SK-N-SH (cell line): ENCODE data around the gene TSPAN32. TPM values are rescaled to one million over a fixed set of nuclear protein-coding genes. Genes with fewer than 3 reads are reported as not detected.
"Not testable (repeated sequence)": the region's sequence is repeated elsewhere in the genome, so short reads cannot be mapped to it uniquely, and the experiment has no call there.

Experiments used
- CTCF ChIA-PET: fragments of 300-600, 350-600 bp; formaldehyde crosslinking; extraction: SDS; loops from one replicate; lab custom pipeline; 2021; lab: Yijun Ruan, JAX
- POLR2A ChIA-PET: fragments of 350-600 bp; sonication (Branson Sonifier 250); formaldehyde crosslinking; extraction: SDS; loops from one replicate; lab custom pipeline; 2020; ENCODE audit warnings: antibody characterized with exemption, inconsistent platforms; lab: Yijun Ruan, JAX
- DNase-seq: peaks from one replicate; pipeline ENCODE4 v3.0.0; 2012
- H2AFZ ChIP-seq: fragments of 200-600 bp; sonication (generic); 2 replicates; pipeline ENCODE4 v1.8.1; 2016; ENCODE audit warnings: antibody characterized with exemption, mild to moderate bottlenecking, low read depth
- H3F3A ChIP-seq: fragments of 200-600 bp; sonication (generic); replicated peaks from 2 replicates; pipeline ENCODE3; 2016; ENCODE audit warnings: antibody characterized with exemption, mild to moderate bottlenecking; ENCODE audit not compliant: insufficient read depth
- H3K27ac ChIP-seq, 2 experiments: fragments of 200-500 bp in 1 of 2; fragments of 200-600 bp in 1 of 2; sonication (Bioruptor generic) in 1 of 2; sonication (generic), shearing (Covaris generic) in 1 of 2; 2 replicates each; pipeline versions ENCODE4 v1.5.1 to v1.6.1; 2014 to 2016; ENCODE audit warnings: low read depth in 2 of 2, inconsistent platforms in 1 of 2, low read length in 1 of 2, mild to moderate bottlenecking in 1 of 2, mixed read lengths in 1 of 2
- H3K27me3 ChIP-seq: fragments of 200-600 bp; sonication (generic), shearing (Covaris generic); 2 replicates; pipeline ENCODE4 v1.6.1; 2016; ENCODE audit warnings: mixed run types; ENCODE audit not compliant: insufficient read depth
- H3K36me3 ChIP-seq, 2 experiments: fragments of 200-500 bp in 1 of 2; fragments of 200-600 bp in 1 of 2; sonication (Bioruptor generic) in 1 of 2; sonication (generic) in 1 of 2; replicated peaks in 1 of 2; 2 replicates each; pipeline versions ENCODE3 to v1.5.1; 2014 to 2016; ENCODE audit warnings: low read length in 1 of 2, mild to moderate bottlenecking in 1 of 2; ENCODE audit not compliant: insufficient read depth in 2 of 2, control insufficient read depth in 1 of 2
- H3K4me1 ChIP-seq, 2 experiments: fragments of 200-500 bp in 1 of 2; fragments of 200-600 bp in 1 of 2; sonication (Bioruptor generic) in 1 of 2; sonication (generic), shearing (Covaris generic) in 1 of 2; 2 replicates each; pipeline versions ENCODE4 v1.5.1 to v1.6.1; 2014 to 2016; ENCODE audit warnings: low read depth in 1 of 2, low read length in 1 of 2, mixed run types in 1 of 2; ENCODE audit not compliant: insufficient read depth in 2 of 2, control insufficient read depth in 1 of 2
- H3K4me2 ChIP-seq: fragments of 200-600 bp; sonication (generic), shearing (Covaris generic); 2 replicates; pipeline ENCODE4 v1.6.1; 2017; ENCODE audit warnings: mixed run types
- H3K4me3 ChIP-seq, 2 experiments: fragments of 200-500 bp in 1 of 2; fragments of 200-600 bp in 1 of 2; sonication (Bioruptor generic) in 1 of 2; sonication (generic), shearing (Covaris generic) in 1 of 2; 2 replicates each; pipeline versions ENCODE4 v1.5.1 to v1.8.1; 2014 to 2016; ENCODE audit warnings: low read depth in 2 of 2, inconsistent platforms in 1 of 2, low read length in 1 of 2, mild to moderate bottlenecking in 1 of 2, mixed read lengths in 1 of 2, moderate library complexity in 1 of 2
- H3K79me2 ChIP-seq: fragments of 200-600 bp; sonication (generic); 2 replicates; pipeline ENCODE4 v1.8.1; 2017; ENCODE audit warnings: mild to moderate bottlenecking; ENCODE audit not compliant: insufficient read depth
- H3K9ac ChIP-seq: fragments of 200-600 bp; sonication (generic); 2 replicates; pipeline ENCODE4 v1.6.1; 2017; ENCODE audit warnings: mixed run types
- H3K9me2 ChIP-seq: fragments of 200-600 bp; sonication (generic); 2 replicates; pipeline ENCODE4 v1.6.1; 2017; ENCODE audit warnings: mixed run types
- H3K9me3 ChIP-seq: fragments of 200-600 bp; sonication (generic); 2 replicates; pipeline ENCODE4 v1.6.1; 2017; ENCODE audit warnings: mixed run types, mild to moderate bottlenecking, moderate library complexity
- H4K20me1 ChIP-seq: fragments of 200-600 bp; sonication (generic); 2 replicates; pipeline ENCODE4 v1.6.1; 2017; ENCODE audit warnings: mild to moderate bottlenecking, mixed run types; ENCODE audit not compliant: insufficient read depth
- CHD2 ChIP-seq: fragments of 150-350 bp; IDR thresholded peaks from 2 replicates; pipeline ENCODE4 v1.6.1; 2018; ENCODE audit warnings: low read length; ENCODE audit not compliant: partially characterized antibody
- ELF1 ChIP-seq: IDR thresholded peaks from 2 replicates; pipeline ENCODE4 v1.4.0; 2012
- EP300 ChIP-seq, 2 experiments: IDR thresholded peaks; 2 replicates each; pipeline versions ENCODE4 v1.4.0 to v1.6.1; 2012; ENCODE audit warnings: borderline replicate concordance in 1 of 2, low read depth in 1 of 2, low read length in 1 of 2
- EZH2phosphoT487 ChIP-seq: fragments of 200-600 bp; sonication (generic); IDR thresholded peaks from 2 replicates; pipeline ENCODE4 v1.6.1; 2017; ENCODE audit warnings: low read depth, mixed run types, mild to moderate bottlenecking, antibody characterized with exemption, moderate library complexity, borderline replicate concordance
- FOXM1 ChIP-seq: IDR thresholded peaks from 2 replicates; pipeline ENCODE4 v1.4.0; 2012; ENCODE audit warnings: low read depth, mild to moderate bottlenecking
- GABPA ChIP-seq: IDR thresholded peaks from 2 replicates; pipeline ENCODE4 v1.4.0; 2012; ENCODE audit warnings: low read depth, mild to moderate bottlenecking
- JUND ChIP-seq: IDR thresholded peaks from 2 replicates; pipeline ENCODE4 v1.4.0; 2012
- MEF2A ChIP-seq: IDR thresholded peaks from 2 replicates; pipeline ENCODE4 v1.4.0; 2012; ENCODE audit warnings: low read depth, borderline replicate concordance
- NRF1 ChIP-seq: IDR thresholded peaks from 2 replicates; pipeline ENCODE4 v1.6.1; 2012; ENCODE audit warnings: low read depth, mild to moderate bottlenecking, low read length
- POLR2AphosphoS5 ChIP-seq: IDR thresholded peaks from 2 replicates; pipeline ENCODE4 v1.6.1; 2012; ENCODE audit warnings: low read depth, low read length
- RXRA ChIP-seq: IDR thresholded peaks from 2 replicates; pipeline ENCODE4 v1.4.0; 2012; ENCODE audit warnings: low read depth, mild to moderate bottlenecking, borderline replicate concordance
- SIN3A ChIP-seq: IDR thresholded peaks from 2 replicates; pipeline ENCODE4 v1.6.1; 2012; ENCODE audit warnings: low read depth, mild to moderate bottlenecking, low read length, moderate library complexity, borderline replicate concordance
- YY1 ChIP-seq: IDR thresholded peaks from 2 replicates; pipeline ENCODE4 v1.4.0; 2012; ENCODE audit warnings: low read depth, mild to moderate bottlenecking
- WGBS: methylation state at CpG from one replicate; pipeline ENCODE4 v1.1.6; 2017; ENCODE audit warnings: low lambda C conversion rate; 5-methylcytosine and 5-hydroxymethylcytosine counted together
- polyA plus RNA-seq, 3 experiments: library from polyadenylated mRNA; depleted of rRNA; stranded (reverse); fragments of >200 nt; gene quantifications; 2 replicates each; pipeline ENCODE4 v1.2.3, GENCODE V29; 2012
- TF ChIP-seq, protein P1 (sequence below): fragments of 150-350 bp; IDR thresholded peaks from 2 replicates; pipeline ENCODE4 v1.6.1; 2016; ENCODE audit warnings: mild to moderate bottlenecking, low read depth, low read length
- TF ChIP-seq, protein P2 (sequence below): IDR thresholded peaks from 2 replicates; pipeline ENCODE4 v1.6.1; 2012; ENCODE audit warnings: mild to moderate bottlenecking, low read depth, low read length, moderate library complexity
- TF ChIP-seq, protein P3 (sequence below): IDR thresholded peaks from 2 replicates; pipeline ENCODE4 v1.4.0; 2012; ENCODE audit warnings: low read depth, borderline replicate concordance

Gene TSPAN32
- polyA plus RNA-seq, 1 of the 3 experiments (the other 2 are of a cell fraction) = 0.12 TPM

DNA sequence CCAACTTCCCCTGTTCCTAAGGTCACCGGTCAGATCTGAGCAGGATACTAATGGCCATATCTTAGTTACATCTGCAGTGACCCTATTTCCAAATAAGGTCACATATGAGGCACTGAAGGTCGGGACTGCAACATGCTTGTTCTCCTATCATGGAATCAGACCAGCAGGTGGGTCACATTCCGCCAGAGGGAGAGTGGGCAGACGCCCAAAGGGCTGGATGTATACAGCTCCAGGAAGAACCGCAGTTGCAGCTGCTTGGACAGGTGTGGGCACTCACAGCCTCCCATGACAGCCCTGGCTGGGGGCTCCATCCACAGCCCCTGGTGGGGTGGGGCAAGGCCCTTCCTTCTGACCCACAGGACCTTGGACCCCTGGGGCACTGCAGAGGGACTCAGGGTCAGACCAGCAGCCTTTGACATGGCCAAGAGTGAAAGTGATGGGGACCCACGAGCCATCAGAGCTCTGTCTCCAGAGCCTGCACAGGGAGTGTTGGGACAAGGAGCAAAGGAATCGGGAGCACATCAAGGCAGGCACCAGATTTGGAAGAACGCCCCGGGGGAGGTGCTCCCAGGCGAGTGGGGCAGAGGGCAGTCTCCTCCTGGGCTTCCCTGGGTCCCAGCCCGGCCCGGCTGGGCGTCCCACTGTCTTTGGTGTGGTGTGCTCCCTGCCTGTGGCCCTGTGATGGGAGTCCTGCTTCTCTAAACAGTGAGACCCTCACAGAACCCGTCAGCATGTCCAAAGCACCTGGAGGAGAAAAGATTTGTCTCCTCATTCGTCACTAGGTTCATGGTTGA, 62.0 kb downstream of the TSPAN32 start:
- DNase-seq = no peak
- Histone ChIP-seq H4K20me1 (no peaks in the 10 kb centered on the region), H2AFZ (no peak overlapping the region), H3K4me3 (no peak overlapping the region), H3K4me2 (no peak overlapping the region), H3K4me1 (peaks cover 0 to 6% of the 10 kb centered on the region in 2 experiments; a peak in 1 of 4 replicates), H3K9ac (no peak overlapping the region), H3K36me3 (no peaks in the 10 kb centered on the region), H3K79me2 (no peaks in the 10 kb centered on the region), H3K27me3 (no peaks in the 10 kb centered on the region), H3F3A (no peaks in the 10 kb centered on the region), H3K9me2 (no peaks in the 10 kb centered on the region), H3K27ac (no peak overlapping the region), H3K9me3 (no peaks in the 10 kb centered on the region)
- 56% methylated on average over 7 of the region's 15 CpGs for WGBS
- ChIA-PET POLR2A (interaction anchor here (1.2 kb wide), 1 partner anchor 13 kb away, joined by 4 read pairs; no protein-coding TSS in a partner anchor), CTCF (no interaction called here)
- TF ChIP-seq SIN3A = no peak
- TF ChIP-seq CHD2 = no peak
- no peak for TF ChIP-seq RXRA
- TF ChIP-seq, protein P1, sequence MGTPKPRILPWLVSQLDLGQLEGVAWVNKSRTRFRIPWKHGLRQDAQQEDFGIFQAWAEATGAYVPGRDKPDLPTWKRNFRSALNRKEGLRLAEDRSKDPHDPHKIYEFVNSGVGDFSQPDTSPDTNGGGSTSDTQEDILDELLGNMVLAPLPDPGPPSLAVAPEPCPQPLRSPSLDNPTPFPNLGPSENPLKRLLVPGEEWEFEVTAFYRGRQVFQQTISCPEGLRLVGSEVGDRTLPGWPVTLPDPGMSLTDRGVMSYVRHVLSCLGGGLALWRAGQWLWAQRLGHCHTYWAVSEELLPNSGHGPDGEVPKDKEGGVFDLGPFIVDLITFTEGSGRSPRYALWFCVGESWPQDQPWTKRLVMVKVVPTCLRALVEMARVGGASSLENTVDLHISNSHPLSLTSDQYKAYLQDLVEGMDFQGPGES = no peak
- no peak for TF ChIP-seq EP300 (IDR thresholded peaks at IDR 0.05; ENCODE audit: borderline replicate concordance in 1 of 2, low read depth in 1 of 2, low read length in 1 of 2)
- no peak for TF ChIP-seq NRF1
- TF ChIP-seq YY1 = no peak
- no peak for TF ChIP-seq ELF1
- no peak for TF ChIP-seq MEF2A
- TF ChIP-seq, protein P2, sequence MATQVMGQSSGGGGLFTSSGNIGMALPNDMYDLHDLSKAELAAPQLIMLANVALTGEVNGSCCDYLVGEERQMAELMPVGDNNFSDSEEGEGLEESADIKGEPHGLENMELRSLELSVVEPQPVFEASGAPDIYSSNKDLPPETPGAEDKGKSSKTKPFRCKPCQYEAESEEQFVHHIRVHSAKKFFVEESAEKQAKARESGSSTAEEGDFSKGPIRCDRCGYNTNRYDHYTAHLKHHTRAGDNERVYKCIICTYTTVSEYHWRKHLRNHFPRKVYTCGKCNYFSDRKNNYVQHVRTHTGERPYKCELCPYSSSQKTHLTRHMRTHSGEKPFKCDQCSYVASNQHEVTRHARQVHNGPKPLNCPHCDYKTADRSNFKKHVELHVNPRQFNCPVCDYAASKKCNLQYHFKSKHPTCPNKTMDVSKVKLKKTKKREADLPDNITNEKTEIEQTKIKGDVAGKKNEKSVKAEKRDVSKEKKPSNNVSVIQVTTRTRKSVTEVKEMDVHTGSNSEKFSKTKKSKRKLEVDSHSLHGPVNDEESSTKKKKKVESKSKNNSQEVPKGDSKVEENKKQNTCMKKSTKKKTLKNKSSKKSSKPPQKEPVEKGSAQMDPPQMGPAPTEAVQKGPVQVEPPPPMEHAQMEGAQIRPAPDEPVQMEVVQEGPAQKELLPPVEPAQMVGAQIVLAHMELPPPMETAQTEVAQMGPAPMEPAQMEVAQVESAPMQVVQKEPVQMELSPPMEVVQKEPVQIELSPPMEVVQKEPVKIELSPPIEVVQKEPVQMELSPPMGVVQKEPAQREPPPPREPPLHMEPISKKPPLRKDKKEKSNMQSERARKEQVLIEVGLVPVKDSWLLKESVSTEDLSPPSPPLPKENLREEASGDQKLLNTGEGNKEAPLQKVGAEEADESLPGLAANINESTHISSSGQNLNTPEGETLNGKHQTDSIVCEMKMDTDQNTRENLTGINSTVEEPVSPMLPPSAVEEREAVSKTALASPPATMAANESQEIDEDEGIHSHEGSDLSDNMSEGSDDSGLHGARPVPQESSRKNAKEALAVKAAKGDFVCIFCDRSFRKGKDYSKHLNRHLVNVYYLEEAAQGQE = no peak
- no peak for TF ChIP-seq POLR2AphosphoS5
- no peak for TF ChIP-seq JUND
- TF ChIP-seq, protein P3, sequence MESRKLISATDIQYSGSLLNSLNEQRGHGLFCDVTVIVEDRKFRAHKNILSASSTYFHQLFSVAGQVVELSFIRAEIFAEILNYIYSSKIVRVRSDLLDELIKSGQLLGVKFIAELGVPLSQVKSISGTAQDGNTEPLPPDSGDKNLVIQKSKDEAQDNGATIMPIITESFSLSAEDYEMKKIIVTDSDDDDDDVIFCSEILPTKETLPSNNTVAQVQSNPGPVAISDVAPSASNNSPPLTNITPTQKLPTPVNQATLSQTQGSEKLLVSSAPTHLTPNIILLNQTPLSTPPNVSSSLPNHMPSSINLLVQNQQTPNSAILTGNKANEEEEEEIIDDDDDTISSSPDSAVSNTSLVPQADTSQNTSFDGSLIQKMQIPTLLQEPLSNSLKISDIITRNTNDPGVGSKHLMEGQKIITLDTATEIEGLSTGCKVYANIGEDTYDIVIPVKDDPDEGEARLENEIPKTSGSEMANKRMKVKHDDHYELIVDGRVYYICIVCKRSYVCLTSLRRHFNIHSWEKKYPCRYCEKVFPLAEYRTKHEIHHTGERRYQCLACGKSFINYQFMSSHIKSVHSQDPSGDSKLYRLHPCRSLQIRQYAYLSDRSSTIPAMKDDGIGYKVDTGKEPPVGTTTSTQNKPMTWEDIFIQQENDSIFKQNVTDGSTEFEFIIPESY = no peak
- no peak for TF ChIP-seq FOXM1
- TF ChIP-seq GABPA = no peak
- TF ChIP-seq EZH2phosphoT487 = no peak

DNA sequence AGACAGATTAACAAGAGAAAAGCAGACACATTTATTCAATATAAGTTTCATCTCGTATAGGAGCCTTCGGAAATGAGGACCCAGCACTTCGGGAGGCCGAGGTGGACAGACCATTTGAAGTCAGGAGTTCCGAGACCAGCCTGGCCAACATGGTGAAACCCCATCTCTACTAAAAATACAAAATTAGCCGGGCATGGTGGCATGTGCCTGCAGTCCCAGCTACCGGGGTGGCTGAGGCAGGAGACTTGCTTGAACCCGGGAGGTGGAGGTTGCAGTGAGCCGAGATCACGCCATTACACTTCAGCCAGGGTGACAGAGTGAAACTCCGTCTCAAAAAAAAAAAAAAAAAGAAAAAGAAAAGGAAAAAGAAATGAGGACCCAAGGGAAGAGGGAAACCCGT, 62.6 kb downstream of the TSPAN32 start:
- H3K4me1 ChIP-seq, H3K27me3 ChIP-seq, H3K9me3 ChIP-seq, H4K20me1 ChIP-seq, H3K4me3 ChIP-seq, H3K79me2 ChIP-seq, H3K27ac ChIP-seq, H3F3A ChIP-seq, H3K9ac ChIP-seq, H3K9me2 ChIP-seq, H3K4me2 ChIP-seq, CTCF ChIA-PET, POLR2A ChIA-PET, H3K36me3 ChIP-seq, H2AFZ ChIP-seq, DNase-seq: not testable (repeated sequence)
- 84% methylated on average over 12 of the region's 12 CpGs for WGBS
